HG03064 (cell line): Measurements from ENCODE around the gene MLH3.
A peak's percentile ranks its signal among the peaks of the same experiment; 100 is the strongest.
"Not testable (repeated sequence)": the region's sequence is repeated elsewhere in the genome, so short reads cannot be mapped to it uniquely, and the experiment has no call there.

Experiments used
- ATAC-seq: cut with Tn5 transposase; IDR thresholded peaks from one replicate; pipeline ENCODE4 v1.9.1; 2021; ENCODE audit warnings: low read depth; ENCODE audit not compliant: unreplicated experiment

MLH3 gene

GRCh38 chr14:75067765-75068164, 16.5 kb upstream of the MLH3 start:
- not testable (repeated sequence) for ATAC-seq

- ATAC-seq: no peak
Observed at GRCh38 chr14:75067212-75067611, 15.9 kb upstream of the MLH3 start.

GRCh38 chr14:75066691-75067090, 15.4 kb upstream of the MLH3 start:
- no peak for ATAC-seq

- ATAC-seq: peak; percentile 11
Observed at GRCh38 chr14:75064205-75064567, 12.9 kb upstream of the MLH3 start.

- ATAC-seq: peak; percentile 87
Observed at GRCh38 chr14:75063491-75064204, 12.4 kb upstream of the MLH3 start, which contains the start of gene ACYP1. ACYP1 (minus strand) TSS chr14:75064024; CDS start chr14:75063553, 471 bp downstream.

- no peak for ATAC-seq
Observed at GRCh38 chr14:75063013-75063412, 11.7 kb upstream of the MLH3 start.

- no peak for ATAC-seq
Observed at GRCh38 chr14:75060420-75060819, 9.2 kb upstream of the MLH3 start.

- no peak for ATAC-seq
Observed at GRCh38 chr14:75059642-75060041, 8.4 kb upstream of the MLH3 start.

- no peak for ATAC-seq
Observed at GRCh38 chr14:75054421-75054820, 3.2 kb upstream of the MLH3 start.

GRCh38 chr14:75053396-75054291, 2.4 kb upstream of the MLH3 start:
- no peak for ATAC-seq

- ATAC-seq: no peak
Observed at GRCh38 chr14:75051556-75051899, 261 bp upstream of the MLH3 start.

GRCh38 chr14:75049731-75050201, 1.5 kb downstream of the MLH3 start:
- no peak for ATAC-seq

GRCh38 chr14:75049136-75049535, 2.1 kb downstream of the MLH3 start:
- ATAC-seq: no peak

- no peak for ATAC-seq
Observed at GRCh38 chr14:75048101-75048500, 3.2 kb downstream of the MLH3 start.

GRCh38 chr14:75047506-75047905, 3.8 kb downstream of the MLH3 start:
- no peak for ATAC-seq

GRCh38 chr14:75046899-75047298, 4.4 kb downstream of the MLH3 start:
- no peak for ATAC-seq

- no peak for ATAC-seq
Observed at GRCh38 chr14:75046275-75046674, 5.0 kb downstream of the MLH3 start.

GRCh38 chr14:75044752-75045151, 6.5 kb downstream of the MLH3 start:
- ATAC-seq: no peak

GRCh38 chr14:75044322-75044721, 6.9 kb downstream of the MLH3 start:
- ATAC-seq: no peak

- ATAC-seq: no peak
Observed at GRCh38 chr14:75042035-75042434, 9.2 kb downstream of the MLH3 start.

- no peak for ATAC-seq
Observed at GRCh38 chr14:75041613-75042012, 9.7 kb downstream of the MLH3 start.

GRCh38 chr14:75040959-75041358, 10.3 kb downstream of the MLH3 start:
- no peak for ATAC-seq
